Measurements from ENCODE around the gene JOSD2. TPM values are rescaled to one million over a fixed set of nuclear protein-coding genes. Genes with fewer than 3 reads are reported as not detected.

Gene JOSD2
- total RNA-seq (2014; rRNA removed; shearing (Covaris generic)), result 17.6 and 26.2 TPM in 2 replicates

GRCh38 chr19:50511069-50511822 is at the start of gene JOSD2:
TSS of gene JOSD2 (minus strand) at chr19:50511191. CDS start at chr19:50510431, 760 bp downstream.
- peak; percentile 99 for DNase-seq (ENCODE audit: low read depth)

- DNase-seq (ENCODE audit: low read depth), result no peak
Measured at GRCh38 chr19:50559636-50560035, 48.6 kb upstream of the JOSD2 start.

- no peak for DNase-seq (ENCODE audit: low read depth)
Measured at GRCh38 chr19:50558449-50558848, 47.5 kb upstream of the JOSD2 start.

- DNase-seq (ENCODE audit: low read depth), result no peak
Measured at GRCh38 chr19:50558039-50558438, 47.0 kb upstream of the JOSD2 start.

GRCh38 chr19:50557009-50557613 is 46.1 kb upstream of the JOSD2 start:
- peak; percentile 3 for DNase-seq (ENCODE audit: low read depth)

GRCh38 chr19:50556282-50557008 is 45.5 kb upstream of the JOSD2 start:
- peak; percentile 84 for DNase-seq (ENCODE audit: low read depth)

- DNase-seq (ENCODE audit: low read depth), result peak; percentile 22
Measured at GRCh38 chr19:50555450-50556281, 44.7 kb upstream of the JOSD2 start.

GRCh38 chr19:50555033-50555432 is 44.0 kb upstream of the JOSD2 start:
- peak; percentile 2 for DNase-seq (ENCODE audit: low read depth)

- DNase-seq (ENCODE audit: low read depth), result no peak
Measured at GRCh38 chr19:50554212-50554611, 43.2 kb upstream of the JOSD2 start.

- peak; percentile 1 for DNase-seq (ENCODE audit: low read depth)
Measured at GRCh38 chr19:50553134-50553703, 42.2 kb upstream of the JOSD2 start.

- DNase-seq (ENCODE audit: low read depth), result peak; percentile 1
Measured at GRCh38 chr19:50552540-50552939, 41.5 kb upstream of the JOSD2 start.

GRCh38 chr19:50551715-50552187 is 40.8 kb upstream of the JOSD2 start:
- no peak for DNase-seq (ENCODE audit: low read depth)

GRCh38 chr19:50551034-50551714 is 40.2 kb upstream of the JOSD2 start:
- DNase-seq (ENCODE audit: low read depth), result no peak

GRCh38 chr19:50550594-50550966 is 39.6 kb upstream of the JOSD2 start:
- no peak for DNase-seq (ENCODE audit: low read depth)

- DNase-seq (ENCODE audit: low read depth), result peak; percentile 46
Measured at GRCh38 chr19:50549927-50550593, 39.1 kb upstream of the JOSD2 start.

- no peak for DNase-seq (ENCODE audit: low read depth)
Measured at GRCh38 chr19:50549059-50549926, 38.3 kb upstream of the JOSD2 start.

- no peak for DNase-seq (ENCODE audit: low read depth)
Measured at GRCh38 chr19:50548191-50549058, 37.4 kb upstream of the JOSD2 start.
